Upper lobe of left lung (tissue), 6 donors: ENCODE measurements around the gene AHDC1. TPM values are rescaled to one million over a fixed set of nuclear protein-coding genes. Genes with fewer than 3 reads are reported as not detected.

Source experiments
- ATAC-seq, 2 donors: fragments of 200-7000 bp; cut with Tn5 transposase; one replicate each; pipeline ENCODE4 v1.9.1; 2022; ENCODE audit warnings: mild to moderate bottlenecking in 2 of 2, moderate library complexity in 2 of 2; ENCODE audit not compliant: low FRiP score in 2 of 2
- DNase-seq, 2 donors: peaks; one replicate each; pipeline ENCODE4 v3.0.0-alpha.2; 2019 to 2020
- H3K27ac ChIP-seq, 4 donors: fragments of 200-600 bp; sonication (generic); one replicate each; pipeline ENCODE4 v1.5.1; 2016 to 2019
- H3K27me3 ChIP-seq, 4 donors: fragments of 200-600 bp; sonication (generic); one replicate each; pipeline ENCODE4 v1.5.1; 2017 to 2019
- H3K36me3 ChIP-seq, 4 donors: fragments of 200-600 bp; sonication (generic); one replicate each; pipeline ENCODE4 v1.5.1; 2016 to 2019
- H3K4me1 ChIP-seq, 4 donors: fragments of 200-600 bp; sonication (generic); one replicate each; pipeline ENCODE4 v1.5.1; 2018 to 2019
- H3K4me3 ChIP-seq, 4 donors: fragments of 200-600 bp; sonication (generic); one replicate each; pipeline ENCODE4 v1.5.1; 2017 to 2019; ENCODE audit warnings: mild to moderate bottlenecking in 2 of 4, moderate library complexity in 1 of 4
- H3K9me3 ChIP-seq, 4 donors: fragments of 200-600 bp; sonication (generic); one replicate each; pipeline ENCODE4 v1.5.1; 2018 to 2019
- EP300 ChIP-seq, 4 donors: sonication (generic); formaldehyde crosslinking; IDR thresholded peaks; one replicate each; pipeline ENCODE4 v1.5.1; 2017; ENCODE audit warnings: antibody characterized with exemption in 4 of 4, control low read depth in 2 of 4
- POLR2A ChIP-seq, 4 donors: fragments of 450-650 bp; IDR thresholded peaks; one replicate each; pipeline ENCODE4 v1.5.1; 2016 to 2017; ENCODE audit warnings: antibody characterized with exemption in 4 of 4, mild to moderate bottlenecking in 2 of 4
- POLR2AphosphoS5 ChIP-seq, 2 donors: sonication (generic); formaldehyde crosslinking; IDR thresholded peaks; one replicate each; pipeline ENCODE4 v1.5.1; 2017; ENCODE audit warnings: antibody characterized with exemption in 2 of 2
- WGBS, 2 donors: methylation state at CpG; one replicate each; pipeline ENCODE4 v1.1.5; 2017 to 2018; 5-methylcytosine and 5-hydroxymethylcytosine counted together
- total RNA-seq, 6 donors: library from RNA; depleted of rRNA in 4 of 6; stranded (reverse); fragments of >200 nt in 4 of 6; gene quantifications; one replicate each; pipeline versions ENCODE4 v1.1.0 to v1.2.1, GENCODE V29; 2016 to 2021
- TF ChIP-seq, protein P1 (sequence below), 6 experiments: fragments of 450-650 bp in 4 of 6; fragments of 200-600 bp in 2 of 6; sonication (generic) in 2 of 6; IDR thresholded peaks; one replicate each; pipeline ENCODE4 v1.5.1; 2016 to 2019; ENCODE audit warnings: antibody characterized with exemption in 6 of 6
- donor health status: DM: no; HTN: no; CAD: no; lungs with moderate emphysema.
- donor health status: DM: no; HTN: yes; CAD: no; lungs with severe emphysema.

AHDC1 gene
- total RNA-seq, 6 donors from 2014 or later: 10.8 to 43.4 (median 26.2) TPM

DNA sequence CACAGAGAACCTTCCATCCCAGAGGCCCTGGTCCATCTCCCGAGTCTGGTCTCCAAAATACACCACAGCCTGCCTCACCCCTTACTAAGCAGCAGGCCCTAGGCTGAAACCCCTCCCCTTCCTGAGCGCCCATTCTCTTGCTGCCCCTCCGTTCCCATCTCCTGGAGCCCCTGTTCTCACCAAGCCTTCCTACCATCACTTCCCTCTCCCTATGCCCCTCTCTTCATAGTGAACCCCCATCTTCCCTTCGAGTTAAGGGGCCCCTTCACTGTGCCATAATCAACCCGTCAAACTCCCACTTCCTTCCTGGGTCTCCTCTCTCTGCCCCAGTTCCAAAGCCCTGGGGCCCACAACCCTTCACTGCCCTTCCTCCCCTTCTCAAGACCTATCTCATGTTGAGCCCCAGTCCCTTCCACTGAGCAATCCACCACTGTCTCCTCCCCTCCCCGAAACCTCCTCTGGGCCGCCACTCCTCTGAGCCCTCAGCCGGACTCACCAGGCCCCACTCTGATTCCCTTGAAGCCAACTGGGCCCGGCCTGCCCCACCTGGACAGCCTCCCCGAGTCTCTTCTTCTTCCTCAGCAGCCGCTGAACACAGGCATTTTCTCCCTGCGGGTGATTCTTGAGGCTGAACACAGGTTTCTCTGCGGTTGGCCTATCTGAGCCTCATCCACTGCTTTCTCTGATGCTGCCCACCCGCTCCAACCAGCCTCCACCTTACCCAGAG, 71.8 kb downstream of the AHDC1 start:
- H3K4me1 ChIP-seq: peaks cover 34 to 40% (median 35%) of the 10 kb centered on the region in 4 donors
- peaks cover 0 to 29% (median 5%) of the 10 kb centered on the region in 4 donors for H3K36me3 ChIP-seq
- ATAC-seq (no peak), DNase-seq (peak in 1 of 2 donors; percentile 45)
- H3K27me3 ChIP-seq: no peaks in the 10 kb centered on the region
- TF ChIP-seq, protein P1, sequence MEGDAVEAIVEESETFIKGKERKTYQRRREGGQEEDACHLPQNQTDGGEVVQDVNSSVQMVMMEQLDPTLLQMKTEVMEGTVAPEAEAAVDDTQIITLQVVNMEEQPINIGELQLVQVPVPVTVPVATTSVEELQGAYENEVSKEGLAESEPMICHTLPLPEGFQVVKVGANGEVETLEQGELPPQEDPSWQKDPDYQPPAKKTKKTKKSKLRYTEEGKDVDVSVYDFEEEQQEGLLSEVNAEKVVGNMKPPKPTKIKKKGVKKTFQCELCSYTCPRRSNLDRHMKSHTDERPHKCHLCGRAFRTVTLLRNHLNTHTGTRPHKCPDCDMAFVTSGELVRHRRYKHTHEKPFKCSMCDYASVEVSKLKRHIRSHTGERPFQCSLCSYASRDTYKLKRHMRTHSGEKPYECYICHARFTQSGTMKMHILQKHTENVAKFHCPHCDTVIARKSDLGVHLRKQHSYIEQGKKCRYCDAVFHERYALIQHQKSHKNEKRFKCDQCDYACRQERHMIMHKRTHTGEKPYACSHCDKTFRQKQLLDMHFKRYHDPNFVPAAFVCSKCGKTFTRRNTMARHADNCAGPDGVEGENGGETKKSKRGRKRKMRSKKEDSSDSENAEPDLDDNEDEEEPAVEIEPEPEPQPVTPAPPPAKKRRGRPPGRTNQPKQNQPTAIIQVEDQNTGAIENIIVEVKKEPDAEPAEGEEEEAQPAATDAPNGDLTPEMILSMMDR (IDR thresholded peaks at IDR 0.05): no peak
- TF ChIP-seq POLR2A (IDR thresholded peaks at IDR 0.05): no peak
- TF ChIP-seq EP300 (IDR thresholded peaks at IDR 0.05): no peak
- no peak for TF ChIP-seq POLR2AphosphoS5 (IDR thresholded peaks at IDR 0.05)
- no peak overlapping the region for H3K4me3 ChIP-seq
- no peak overlapping the region for H3K27ac ChIP-seq
- WGBS, 2 donors: 79 to 88% methylated on average over 14 of the region's 14 CpGs
- H3K9me3 ChIP-seq: no peaks in the 10 kb centered on the region

DNA sequence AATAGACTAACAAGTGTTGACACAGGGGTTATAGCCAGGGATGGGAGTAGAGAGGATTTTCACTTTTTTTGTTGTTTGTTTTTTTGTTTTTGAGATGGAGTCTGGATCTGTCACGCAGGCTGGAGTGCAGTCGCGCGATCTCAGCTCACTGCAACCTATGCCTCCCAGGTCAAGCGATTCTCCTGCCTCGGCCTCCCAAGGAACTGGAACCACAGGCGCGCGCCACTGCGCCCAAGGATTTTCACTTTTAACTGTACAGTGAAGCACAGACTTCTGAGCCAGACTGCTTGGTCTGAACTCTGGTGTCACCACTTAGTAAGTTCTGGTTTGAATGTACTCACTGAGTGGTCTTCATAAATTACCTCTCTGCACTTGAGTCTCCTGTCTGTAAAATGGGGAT, 73.8 kb downstream of the AHDC1 start:
- TF ChIP-seq POLR2AphosphoS5 (IDR thresholded peaks at IDR 0.05) (no peak), POLR2A (IDR thresholded peaks at IDR 0.05) (no peak), EP300 (IDR thresholded peaks at IDR 0.05) (no peak)
- TF ChIP-seq, protein P1 (IDR thresholded peaks at IDR 0.05): no peak
- peaks cover 0 to 24% (median 5%) of the 10 kb centered on the region in 4 donors for H3K36me3 ChIP-seq
- H3K4me1 ChIP-seq: peaks cover 38 to 49% (median 45%) of the 10 kb centered on the region in 4 donors
- WGBS, 2 donors: 94 to 97% methylated on average over 10 of the region's 10 CpGs
- DNase-seq (no peak), ATAC-seq (no peak)
- no peak overlapping the region for H3K4me3 ChIP-seq
- no peaks in the 10 kb centered on the region for H3K9me3 ChIP-seq
- peak overlapping the region in 3 of 4 donors; percentile 67 to 91 (median 86) for H3K27ac ChIP-seq
- H3K27me3 ChIP-seq: no peaks in the 10 kb centered on the region

DNA sequence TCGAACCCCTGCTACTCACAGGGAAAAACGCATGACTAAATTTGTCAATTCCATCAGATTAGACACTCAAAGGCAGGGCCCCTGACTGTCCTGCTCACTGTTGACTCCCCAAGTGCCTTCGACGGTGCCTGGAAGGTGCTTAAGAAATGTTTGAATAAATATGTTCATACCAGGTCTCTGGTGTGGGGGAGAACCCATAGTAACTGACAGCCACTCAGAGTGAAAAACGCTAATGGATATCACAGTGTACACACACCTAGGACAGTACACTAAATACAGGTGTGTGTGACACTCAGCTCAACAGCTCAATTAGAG, 74.3 kb downstream of the AHDC1 start:
- ATAC-seq: no peak
- WGBS, 2 donors: 72 to 77% methylated on average over 5 of the region's 5 CpGs
- no peak for DNase-seq
- Histone ChIP-seq H3K4me3 (no peak overlapping the region), H3K27me3 (no peaks in the 10 kb centered on the region), H3K27ac (peak overlapping the region; percentile 67 to 91 (median 86)), H3K36me3 (peaks cover 0 to 21% (median 5%) of the 10 kb centered on the region in 4 donors), H3K9me3 (no peaks in the 10 kb centered on the region), H3K4me1 (peaks cover 44 to 54% (median 50%) of the 10 kb centered on the region in 4 donors)
- TF ChIP-seq, protein P1 (IDR thresholded peaks at IDR 0.05): no peak
- TF ChIP-seq EP300 (IDR thresholded peaks at IDR 0.05) (no peak), POLR2AphosphoS5 (IDR thresholded peaks at IDR 0.05) (no peak), POLR2A (IDR thresholded peaks at IDR 0.05) (no peak)

DNA sequence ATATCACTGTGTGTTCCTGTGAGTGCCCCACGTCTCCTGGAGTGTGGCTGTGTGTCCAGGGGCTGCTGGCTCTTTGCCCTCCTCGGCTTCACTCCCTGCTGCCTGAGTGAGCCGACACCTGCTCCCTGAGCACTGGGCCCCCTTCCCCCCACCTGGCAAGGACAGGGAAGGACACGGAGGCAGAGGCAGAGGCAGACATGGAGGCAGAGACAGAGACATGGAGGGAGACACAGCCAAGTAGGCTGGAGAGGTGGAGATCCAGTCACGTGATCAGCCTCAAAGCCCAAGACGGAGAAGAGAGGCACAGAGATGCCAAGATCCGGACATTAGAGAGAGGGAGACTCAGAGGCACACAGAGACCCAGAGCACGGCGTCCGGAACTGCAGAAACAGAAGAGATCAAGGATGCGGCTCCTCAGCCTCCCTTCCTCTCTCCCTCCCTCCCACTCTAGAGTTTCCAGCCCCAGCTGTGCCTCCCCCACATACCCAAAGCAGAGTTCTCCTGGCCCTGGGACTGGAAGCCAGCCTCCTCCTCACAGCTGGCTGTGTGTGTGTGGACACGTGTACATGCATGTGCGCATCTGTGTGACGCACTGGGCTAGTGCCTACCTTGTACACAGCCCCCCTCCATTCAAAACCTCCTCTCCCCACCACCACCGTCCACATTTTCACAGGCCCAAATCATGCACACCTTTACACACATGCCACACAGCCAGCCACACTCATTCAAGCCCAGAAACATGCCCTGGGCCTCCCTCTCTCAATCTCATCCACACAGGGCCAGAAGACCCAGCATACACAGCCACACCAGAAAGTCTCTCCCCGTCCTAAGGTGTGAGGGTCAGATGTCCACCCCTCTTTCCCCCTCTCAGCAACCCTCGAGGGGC, 74.9 kb downstream of the AHDC1 start:
- ATAC-seq: peak; percentile 29 to 74
- H3K27me3 ChIP-seq: no peaks in the 10 kb centered on the region
- peak in 1 of 2 donors; percentile 63 for DNase-seq
- peaks cover 46 to 59% (median 53%) of the 10 kb centered on the region in 4 donors for H3K4me1 ChIP-seq
- H3K36me3 ChIP-seq: peaks cover 0 to 16% (median 5%) of the 10 kb centered on the region in 4 donors
- TF ChIP-seq POLR2AphosphoS5 (IDR thresholded peaks at IDR 0.05) (peak in 1 of 2 donors; percentile 6), POLR2A (IDR thresholded peaks at IDR 0.05) (peak in 1 of 4 donors; percentile 1), EP300 (IDR thresholded peaks at IDR 0.05) (no peak)
- TF ChIP-seq, protein P1 (IDR thresholded peaks at IDR 0.05): no peak
- peak overlapping the region in 3 of 4 donors; percentile 45 to 62 (median 54) for H3K4me3 ChIP-seq
- no peaks in the 10 kb centered on the region for H3K9me3 ChIP-seq
- WGBS, 2 donors: 27 to 42% methylated on average over 9 to 17 of the region's 17 CpGs
- peak overlapping the region; percentile 67 to 91 (median 86) for H3K27ac ChIP-seq
